Measurements from ENCODE around the gene VANGL1. TPM values are rescaled to one million over a fixed set of nuclear protein-coding genes. Genes with fewer than 3 reads are reported as not detected.

VANGL1 gene
- total RNA-seq, 1 experiment from 2014 or later, result 23.1 TPM

DNA sequence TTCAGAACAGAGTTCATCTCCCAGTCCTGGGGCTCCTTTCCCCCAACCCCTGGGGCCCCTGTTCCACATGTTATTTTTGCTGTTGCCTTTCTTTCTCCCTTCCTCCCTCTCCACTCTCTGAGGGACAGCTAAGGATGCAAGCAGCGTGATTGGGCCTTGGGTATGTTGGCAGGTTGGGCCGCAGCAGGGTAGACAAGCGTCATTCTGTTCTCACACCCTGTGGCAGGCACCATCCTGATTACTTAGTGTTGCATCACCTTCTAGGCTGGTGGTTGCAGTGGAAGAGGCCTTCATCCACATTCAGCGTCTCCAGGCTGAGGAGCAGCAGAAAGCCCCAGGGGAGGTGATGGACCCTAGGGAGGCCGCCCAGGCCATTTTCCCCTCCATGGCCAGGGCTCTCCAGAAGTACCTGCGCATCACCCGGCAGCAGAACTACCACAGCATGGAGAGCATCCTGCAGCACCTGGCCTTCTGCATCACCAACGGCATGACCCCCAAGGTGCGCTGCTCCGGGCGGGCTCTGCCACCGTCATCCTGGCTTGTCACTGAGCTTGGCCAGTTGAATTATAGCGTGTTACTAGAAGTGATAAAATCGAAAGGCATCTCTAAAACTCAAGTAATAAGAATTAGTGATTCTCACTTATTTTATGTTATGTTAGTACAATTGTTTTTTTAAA, 43.4 kb downstream of the VANGL1 start:
- intact Hi-C loops (cut with micrococcal nuclease), result no loop called here
- Histone ChIP-seq H3K27me3 (ENCODE audit: low read length) (no peaks in the 10 kb centered on the region), H3K4me3 (ENCODE audit: low read length) (no peak overlapping the region), H3K4me2 (ENCODE audit: low read length) (no peak overlapping the region), H3K9ac (ENCODE audit: low read length) (no peak overlapping the region), H3K9me2 (replicated peaks; ENCODE audit: low read length) (no peaks in the 10 kb centered on the region), H4K20me1 (ENCODE audit: low read length) (no peaks in the 10 kb centered on the region), H2AFZ (ENCODE audit: low read length) (no peak overlapping the region), H3K79me2 (ENCODE audit: low read length) (no peaks in the 10 kb centered on the region), H3K9me3 (ENCODE audit: low read length) (no peaks in the 10 kb centered on the region), H3K4me1 (ENCODE audit: insufficient read depth, low read length) (no peaks in the 10 kb centered on the region), H3F3A (ENCODE audit: low read length, unreplicated experiment) (no peaks in the 10 kb centered on the region), H3K36me3 (ENCODE audit: low read depth, low read length) (peaks cover 30% of the 10 kb centered on the region), H3K27ac (ENCODE audit: low read length) (no peak overlapping the region)
- ChIA-PET POLR2A (ENCODE audit: unreplicated experiment) (no interaction called here), CTCF (no interaction called here)
- DNase-seq, result no peak
- BruUV-seq (replicated peaks), result no TSS peak
- ATAC-seq, result no peak
- TF ChIP-seq, protein P1, sequence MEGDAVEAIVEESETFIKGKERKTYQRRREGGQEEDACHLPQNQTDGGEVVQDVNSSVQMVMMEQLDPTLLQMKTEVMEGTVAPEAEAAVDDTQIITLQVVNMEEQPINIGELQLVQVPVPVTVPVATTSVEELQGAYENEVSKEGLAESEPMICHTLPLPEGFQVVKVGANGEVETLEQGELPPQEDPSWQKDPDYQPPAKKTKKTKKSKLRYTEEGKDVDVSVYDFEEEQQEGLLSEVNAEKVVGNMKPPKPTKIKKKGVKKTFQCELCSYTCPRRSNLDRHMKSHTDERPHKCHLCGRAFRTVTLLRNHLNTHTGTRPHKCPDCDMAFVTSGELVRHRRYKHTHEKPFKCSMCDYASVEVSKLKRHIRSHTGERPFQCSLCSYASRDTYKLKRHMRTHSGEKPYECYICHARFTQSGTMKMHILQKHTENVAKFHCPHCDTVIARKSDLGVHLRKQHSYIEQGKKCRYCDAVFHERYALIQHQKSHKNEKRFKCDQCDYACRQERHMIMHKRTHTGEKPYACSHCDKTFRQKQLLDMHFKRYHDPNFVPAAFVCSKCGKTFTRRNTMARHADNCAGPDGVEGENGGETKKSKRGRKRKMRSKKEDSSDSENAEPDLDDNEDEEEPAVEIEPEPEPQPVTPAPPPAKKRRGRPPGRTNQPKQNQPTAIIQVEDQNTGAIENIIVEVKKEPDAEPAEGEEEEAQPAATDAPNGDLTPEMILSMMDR (conservative IDR thresholded peaks at IDR 0.05; ENCODE audit: low read depth, low read length), result no peak
- TF ChIP-seq EZH2phosphoT487 (IDR thresholded peaks at IDR 0.05; ENCODE audit: borderline replicate concordance, low read length), result no peak
- no peak for TF ChIP-seq EZH2 (IDR thresholded peaks at IDR 0.05; ENCODE audit: low read length, unreplicated experiment)

DNA sequence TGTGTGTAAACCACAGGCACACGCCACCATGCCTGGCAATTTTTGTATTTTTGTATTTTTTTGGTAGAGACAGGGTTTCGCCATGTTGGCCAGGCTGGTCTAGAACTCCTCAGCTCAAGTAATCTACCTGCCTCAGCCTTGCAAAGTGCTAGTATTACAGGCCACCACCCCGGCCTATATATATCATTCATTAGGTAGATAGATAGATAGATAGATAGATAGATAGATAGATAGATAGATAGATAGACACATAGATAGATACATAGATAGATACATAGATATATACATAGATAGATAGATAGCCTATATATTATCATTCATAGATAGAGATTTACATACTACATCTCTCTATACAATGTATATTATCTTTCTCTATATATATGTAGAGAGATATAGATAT, 46.0 kb downstream of the VANGL1 start:
- no peak for DNase-seq
- no peaks in the 10 kb centered on the region for H3K9me2 ChIP-seq (replicated peaks; ENCODE audit: low read length)
- CTCF ChIA-PET, result no interaction called here
- no peak for ATAC-seq
- H3K27me3 ChIP-seq (ENCODE audit: low read length), result no peaks in the 10 kb centered on the region
- H3K4me1 ChIP-seq (ENCODE audit: insufficient read depth, low read length), result no peaks in the 10 kb centered on the region
- intact Hi-C loops (cut with micrococcal nuclease), result no loop called here
- H3K27ac ChIP-seq (ENCODE audit: low read length), result no peak overlapping the region
- H3K4me2 ChIP-seq (ENCODE audit: low read length), result no peak overlapping the region
- no peaks in the 10 kb centered on the region for H3K9me3 ChIP-seq (ENCODE audit: low read length)
- no peaks in the 10 kb centered on the region for H4K20me1 ChIP-seq (ENCODE audit: low read length)
- no peak overlapping the region for H2AFZ ChIP-seq (ENCODE audit: low read length)
- no peaks in the 10 kb centered on the region for H3K79me2 ChIP-seq (ENCODE audit: low read length)
- peaks cover 26% of the 10 kb centered on the region for H3K36me3 ChIP-seq (ENCODE audit: low read depth, low read length)
- H3K9ac ChIP-seq (ENCODE audit: low read length), result no peak overlapping the region
- H3K4me3 ChIP-seq (ENCODE audit: low read length), result no peak overlapping the region
- POLR2A ChIA-PET (ENCODE audit: unreplicated experiment), result no interaction called here
- no peaks in the 10 kb centered on the region for H3F3A ChIP-seq (ENCODE audit: low read length, unreplicated experiment)
- TF ChIP-seq EZH2phosphoT487 (IDR thresholded peaks at IDR 0.05; ENCODE audit: borderline replicate concordance, low read length) (no peak), EZH2 (IDR thresholded peaks at IDR 0.05; ENCODE audit: low read length, unreplicated experiment) (no peak)
- TF ChIP-seq, protein P1 (conservative IDR thresholded peaks at IDR 0.05; ENCODE audit: low read depth, low read length), result no peak
- BruUV-seq (replicated peaks), result no TSS peak

DNA sequence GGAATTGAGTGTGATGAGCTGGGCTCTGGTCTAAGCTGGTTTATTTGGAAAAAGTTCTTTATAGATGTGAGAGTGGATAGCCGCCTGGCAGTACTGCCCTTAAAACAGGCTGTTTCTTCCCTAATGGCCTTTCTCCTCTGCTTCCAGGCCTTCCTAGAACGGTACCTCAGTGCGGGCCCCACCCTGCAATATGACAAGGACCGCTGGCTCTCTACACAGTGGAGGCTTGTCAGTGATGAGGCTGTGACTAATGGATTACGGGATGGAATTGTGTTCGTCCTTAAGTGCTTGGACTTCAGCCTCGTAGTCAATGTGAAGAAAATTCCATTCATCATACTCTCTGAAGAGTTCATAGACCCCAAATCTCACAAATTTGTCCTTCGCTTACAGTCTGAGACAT, 49.2 kb downstream of the VANGL1 start:
- no peak overlapping the region for H2AFZ ChIP-seq (ENCODE audit: low read length)
- no peaks in the 10 kb centered on the region for H3K4me1 ChIP-seq (ENCODE audit: insufficient read depth, low read length)
- CTCF ChIA-PET, result no interaction called here
- H3K27ac ChIP-seq (ENCODE audit: low read length), result no peak overlapping the region
- H3K9me2 ChIP-seq (replicated peaks; ENCODE audit: low read length), result no peaks in the 10 kb centered on the region
- DNase-seq (no peak), ATAC-seq (no peak)
- H4K20me1 ChIP-seq (ENCODE audit: low read length), result no peaks in the 10 kb centered on the region
- TF ChIP-seq EZH2 (IDR thresholded peaks at IDR 0.05; ENCODE audit: low read length, unreplicated experiment) (no peak), EZH2phosphoT487 (IDR thresholded peaks at IDR 0.05; ENCODE audit: borderline replicate concordance, low read length) (no peak)
- TF ChIP-seq, protein P1 (conservative IDR thresholded peaks at IDR 0.05; ENCODE audit: low read depth, low read length), result no peak
- no peaks in the 10 kb centered on the region for H3K9me3 ChIP-seq (ENCODE audit: low read length)
- intact Hi-C loops (cut with micrococcal nuclease), result no loop called here
- H3K79me2 ChIP-seq (ENCODE audit: low read length), result no peaks in the 10 kb centered on the region
- no peak overlapping the region for H3K4me3 ChIP-seq (ENCODE audit: low read length)
- H3K4me2 ChIP-seq (ENCODE audit: low read length), result no peak overlapping the region
- H3F3A ChIP-seq (ENCODE audit: low read length, unreplicated experiment), result no peaks in the 10 kb centered on the region
- no peaks in the 10 kb centered on the region for H3K27me3 ChIP-seq (ENCODE audit: low read length)
- H3K9ac ChIP-seq (ENCODE audit: low read length), result no peak overlapping the region
- peaks cover 11% of the 10 kb centered on the region for H3K36me3 ChIP-seq (ENCODE audit: low read depth, low read length)
- no TSS peak for BruUV-seq (replicated peaks)
- POLR2A ChIA-PET (ENCODE audit: unreplicated experiment), result no interaction called here

Measured in PC-3 (cell line).